Transverse colon (tissue), 4 donors: ENCODE measurements around the gene MAP4K3. TPM values are rescaled to one million over a fixed set of nuclear protein-coding genes. Genes with fewer than 3 reads are reported as not detected.
A peak's percentile ranks its signal among the peaks of the same experiment; 100 is the strongest.

ENCODE experiments used
- DNase-seq: peaks from one replicate; pipeline ENCODE4 v3.0.0-alpha.2; 2019
- H3K27ac ChIP-seq, 4 donors: fragments of 200-600 bp; sonication (generic); 2 replicates each; pipeline ENCODE4 v1.5.1; 2016 to 2018; ENCODE audit warnings: inconsistent platforms in 4 of 4
- H3K27me3 ChIP-seq: fragments of 200-600 bp; sonication (generic); 2 replicates; pipeline ENCODE4 v1.5.1; 2017; ENCODE audit warnings: inconsistent platforms
- H3K36me3 ChIP-seq, 4 donors: fragments of 200-600 bp; sonication (generic); 2 replicates each; pipeline ENCODE4 v1.5.1; 2017 to 2019; ENCODE audit warnings: inconsistent platforms in 4 of 4
- H3K4me1 ChIP-seq, 4 donors: fragments of 200-600 bp; sonication (generic); 2 replicates each; pipeline ENCODE4 v1.5.1; 2017 to 2020; ENCODE audit warnings: inconsistent platforms in 4 of 4
- H3K4me3 ChIP-seq, 4 donors: fragments of 200-600 bp; sonication (generic); 1 replicate in 1 of 4; 2 replicates in 3 of 4; pipeline versions ENCODE4 v1.5.1 to v1.6.1; 2017 to 2019; ENCODE audit warnings: inconsistent platforms in 4 of 4
- H3K9me3 ChIP-seq, 2 donors: fragments of 200-600 bp; sonication (generic); 2 replicates each; pipeline ENCODE4 v1.5.1; 2017 to 2019; ENCODE audit warnings: inconsistent platforms in 2 of 2
- CTCF ChIP-seq, 5 experiments: fragments of 200-600 bp in 3 of 5; fragments of 450-650 bp in 2 of 5; sonication (generic) in 3 of 5; IDR thresholded peaks; 1 replicate in 2 of 5; 2 replicates in 3 of 5; pipeline ENCODE4 v1.5.1; 2016 to 2017; ENCODE audit warnings: antibody characterized with exemption in 5 of 5, inconsistent platforms in 3 of 5, mild to moderate bottlenecking in 2 of 5, moderate library complexity in 1 of 5
- EP300 ChIP-seq: sonication (generic); formaldehyde crosslinking; IDR thresholded peaks from one replicate; pipeline ENCODE4 v1.6.1; 2017; ENCODE audit warnings: antibody characterized with exemption, low read depth
- POLR2A ChIP-seq: fragments of 450-650 bp; IDR thresholded peaks from one replicate; pipeline ENCODE4 v1.6.1; 2016; ENCODE audit warnings: antibody characterized with exemption, mild to moderate bottlenecking, moderate library complexity
- POLR2AphosphoS5 ChIP-seq, 3 donors: sonication (generic); formaldehyde crosslinking; IDR thresholded peaks; one replicate each; pipeline ENCODE4 v1.6.1; 2016; ENCODE audit warnings: antibody characterized with exemption in 3 of 3
- WGBS, 2 donors: methylation state at CpG; one replicate each; pipeline ENCODE4 v1.1.5; 2018; ENCODE audit warnings: low coverage in 1 of 2; 5-methylcytosine and 5-hydroxymethylcytosine counted together
- in situ Hi-C, 4 donors: fragments of 200-750 bp; cut with MboI; loops; one replicate each; pipeline versions ENCODE4 v1.15.0 to v1.15.1; 2017; ENCODE audit warnings: low sequenced_read_pairs in 3 of 4, low pct_ligation_motif_present in 1 of 4, low pct_unique_long_range_greater_than_20kb in 1 of 4
- intact Hi-C: fragments of 100-400 bp; cut with DNase I; formaldehyde crosslinking; loops from one replicate; pipeline ENCODE4 v1.15.1; 2023; ENCODE audit warnings: low total_unique reads
- total RNA-seq, 4 donors: library from RNA; depleted of rRNA; stranded (reverse); fragments of >200 nt; gene quantifications; one replicate each; pipeline ENCODE4 v1.1.0, GENCODE V29; 2016

Gene MAP4K3
- total RNA-seq, 4 donors from 2014 or later, result 42.6 to 131 (median 91.8) TPM

DNA sequence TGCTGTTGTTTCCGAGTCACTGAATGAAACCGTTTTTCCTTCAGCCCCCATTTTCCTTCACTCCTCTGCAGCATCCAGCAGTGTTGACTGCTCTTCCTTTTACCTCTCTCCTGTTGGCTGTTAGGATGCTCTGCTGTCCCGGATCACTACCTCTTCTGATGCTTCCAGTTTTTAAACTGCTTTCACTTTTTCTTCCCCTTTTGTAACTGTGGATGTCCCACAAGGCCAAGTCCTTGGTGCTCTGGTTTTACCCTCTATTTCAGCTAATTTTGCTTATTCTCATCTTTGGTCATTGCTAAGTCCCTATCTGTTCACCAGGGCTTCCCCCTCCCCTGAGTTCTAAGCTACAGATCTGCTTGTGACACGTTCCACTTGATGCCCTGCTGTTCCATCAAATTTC, 39.4 kb upstream of the MAP4K3 start:
- H3K36me3 ChIP-seq, result peaks cover 0 to 8% (median 0%) of the 10 kb centered on the region in 4 donors
- intact Hi-C loops (no loop called here), in situ Hi-C loops (no loop called here)
- H3K27me3 ChIP-seq, result no peaks in the 10 kb centered on the region
- TF ChIP-seq EP300 (no peak), POLR2A (no peak), POLR2AphosphoS5 (IDR thresholded peaks at IDR 0.05) (no peak), CTCF (IDR thresholded peaks at IDR 0.05) (no peak)
- 76 to 83% methylated on average over 4 of the region's 4 CpGs for WGBS, 2 donors
- no peak overlapping the region for H3K27ac ChIP-seq
- H3K4me3 ChIP-seq, result no peak overlapping the region
- H3K4me1 ChIP-seq, result no peaks in the 10 kb centered on the region
- DNase-seq, result no peak
- no peaks in the 10 kb centered on the region for H3K9me3 ChIP-seq

DNA sequence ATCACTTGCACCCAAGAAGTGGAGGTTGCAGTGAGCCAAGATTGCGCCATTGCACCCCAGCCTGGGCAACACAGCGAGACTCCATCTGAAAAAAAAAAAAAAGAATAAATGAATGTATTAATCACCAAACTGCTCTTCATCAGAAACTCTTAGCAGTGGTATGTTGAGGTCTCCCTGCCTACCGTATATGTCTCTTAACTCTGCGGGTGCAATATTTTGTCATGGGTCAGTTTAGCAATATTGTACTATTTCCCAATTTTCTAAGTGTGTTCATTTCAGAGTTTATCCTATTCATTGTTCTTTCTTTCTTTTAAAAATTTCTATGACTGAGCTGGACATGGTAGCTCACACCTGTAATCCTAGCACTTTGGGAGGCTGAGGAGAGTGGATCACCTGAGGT, 37.9 kb upstream of the MAP4K3 start:
- H3K36me3 ChIP-seq, result peaks cover 0 to 8% (median 0%) of the 10 kb centered on the region in 4 donors
- H3K4me3 ChIP-seq, result no peak overlapping the region
- no peaks in the 10 kb centered on the region for H3K9me3 ChIP-seq
- no peak overlapping the region for H3K27ac ChIP-seq
- peaks cover 0 to 1% (median 0%) of the 10 kb centered on the region in 4 donors for H3K4me1 ChIP-seq
- no peak for TF ChIP-seq POLR2A
- no peak for TF ChIP-seq CTCF (IDR thresholded peaks at IDR 0.05)
- TF ChIP-seq POLR2AphosphoS5 (IDR thresholded peaks at IDR 0.05), result no peak
- no peak for DNase-seq
- intact Hi-C loops (no loop called here), in situ Hi-C loops (no loop called here)
- WGBS, 2 donors, result 75 to 92% methylated on average over 3 to 4 of the region's 4 CpGs
- no peaks in the 10 kb centered on the region for H3K27me3 ChIP-seq

DNA sequence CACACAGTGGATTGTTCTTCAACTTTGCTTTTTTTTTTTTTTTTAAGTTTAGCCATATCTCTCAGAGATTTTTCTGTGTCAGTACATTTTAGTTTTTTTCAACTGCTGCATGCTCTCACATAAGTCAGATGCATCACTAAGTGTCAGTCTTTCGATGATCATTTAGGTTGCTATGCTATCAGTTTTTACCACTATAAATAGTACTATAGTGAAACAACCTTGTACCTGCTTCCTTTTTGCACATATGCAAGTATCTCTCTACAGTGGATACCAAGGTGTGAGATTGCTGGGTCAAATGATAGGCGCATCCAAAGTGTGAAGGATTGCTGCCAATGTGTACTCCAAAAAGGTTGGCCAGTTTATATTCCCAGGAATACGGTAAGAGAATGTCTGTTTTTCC, 33.5 kb upstream of the MAP4K3 start:
- DNase-seq, result no peak
- intact Hi-C loops, result no loop called here
- Histone ChIP-seq H3K4me3 (no peak overlapping the region), H3K27me3 (no peaks in the 10 kb centered on the region), H3K9me3 (no peaks in the 10 kb centered on the region), H3K4me1 (peaks cover 20 to 31% (median 24%) of the 10 kb centered on the region in 4 donors), H3K36me3 (no peaks in the 10 kb centered on the region), H3K27ac (peak overlapping the region in 2 of 4 donors; percentile 20 to 62)
- 88 to 92% methylated on average over 2 to 3 of the region's 3 CpGs for WGBS, 2 donors
- no peak for TF ChIP-seq CTCF (IDR thresholded peaks at IDR 0.05)
- no peak for TF ChIP-seq EP300
- TF ChIP-seq POLR2AphosphoS5 (IDR thresholded peaks at IDR 0.05), result no peak
- TF ChIP-seq POLR2A, result no peak
- in situ Hi-C loops, result no loop called here

DNA sequence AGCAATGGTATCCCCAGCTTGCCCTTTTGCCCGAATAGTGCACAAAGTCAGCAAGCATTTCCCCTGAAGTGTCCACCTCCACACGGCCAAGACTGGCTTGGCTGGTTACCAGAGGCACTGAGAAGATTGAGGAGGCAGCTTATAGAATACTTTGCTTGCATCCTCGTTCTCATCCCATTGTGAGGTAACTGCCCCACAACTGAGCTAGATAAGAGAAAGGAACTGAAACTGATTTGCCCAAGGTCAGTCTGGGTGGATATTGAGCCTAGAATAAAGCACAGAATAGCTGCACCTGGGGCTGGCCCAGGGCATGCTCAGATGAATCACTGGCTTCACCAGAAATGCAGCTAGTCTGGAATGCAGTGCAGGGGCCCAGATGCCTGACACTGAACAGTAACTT, 32.7 kb upstream of the MAP4K3 start:
- 25% methylated on average over 1 to 3 of the region's 3 CpGs for WGBS, 2 donors

More for the DNA sequence above, 32.7 kb upstream of the MAP4K3 start:
- intact Hi-C loops, result no loop called here
- no peaks in the 10 kb centered on the region for H3K9me3 ChIP-seq
- TF ChIP-seq POLR2A, result no peak
- TF ChIP-seq POLR2AphosphoS5 (IDR thresholded peaks at IDR 0.05), result no peak
- TF ChIP-seq CTCF (IDR thresholded peaks at IDR 0.05), result no peak
- no peak for TF ChIP-seq EP300
- no peak overlapping the region for H3K4me3 ChIP-seq
- peak overlapping the region; percentile 52 to 72 (median 66) for H3K27ac ChIP-seq
- no peaks in the 10 kb centered on the region for H3K27me3 ChIP-seq
- H3K36me3 ChIP-seq, result no peaks in the 10 kb centered on the region
- in situ Hi-C loops, result no loop called here
- DNase-seq, result peak; percentile 51
- peaks cover 20 to 31% (median 24%) of the 10 kb centered on the region in 4 donors for H3K4me1 ChIP-seq
